Ovary (tissue), 3 donors: ENCODE measurements around the gene UROD.

ENCODE experiments used
- EP300 ChIP-seq: sonication (generic); formaldehyde crosslinking; IDR thresholded peaks from one replicate; pipeline ENCODE4 v1.6.1; 2017; ENCODE audit warnings: antibody characterized with exemption
- TF ChIP-seq, protein P1 (sequence below), 3 donors: fragments of 450-650 bp in 2 of 3; fragments of 200-600 bp in 1 of 3; IDR thresholded peaks; one replicate each; pipeline versions ENCODE4 v1.5.1 to v1.8.0; 2016 to 2022; ENCODE audit warnings: antibody characterized with exemption in 3 of 3, mild to moderate bottlenecking in 1 of 3
- donor health status: DM: no; HTN: no; CAD: no.

- TF ChIP-seq, protein P1, sequence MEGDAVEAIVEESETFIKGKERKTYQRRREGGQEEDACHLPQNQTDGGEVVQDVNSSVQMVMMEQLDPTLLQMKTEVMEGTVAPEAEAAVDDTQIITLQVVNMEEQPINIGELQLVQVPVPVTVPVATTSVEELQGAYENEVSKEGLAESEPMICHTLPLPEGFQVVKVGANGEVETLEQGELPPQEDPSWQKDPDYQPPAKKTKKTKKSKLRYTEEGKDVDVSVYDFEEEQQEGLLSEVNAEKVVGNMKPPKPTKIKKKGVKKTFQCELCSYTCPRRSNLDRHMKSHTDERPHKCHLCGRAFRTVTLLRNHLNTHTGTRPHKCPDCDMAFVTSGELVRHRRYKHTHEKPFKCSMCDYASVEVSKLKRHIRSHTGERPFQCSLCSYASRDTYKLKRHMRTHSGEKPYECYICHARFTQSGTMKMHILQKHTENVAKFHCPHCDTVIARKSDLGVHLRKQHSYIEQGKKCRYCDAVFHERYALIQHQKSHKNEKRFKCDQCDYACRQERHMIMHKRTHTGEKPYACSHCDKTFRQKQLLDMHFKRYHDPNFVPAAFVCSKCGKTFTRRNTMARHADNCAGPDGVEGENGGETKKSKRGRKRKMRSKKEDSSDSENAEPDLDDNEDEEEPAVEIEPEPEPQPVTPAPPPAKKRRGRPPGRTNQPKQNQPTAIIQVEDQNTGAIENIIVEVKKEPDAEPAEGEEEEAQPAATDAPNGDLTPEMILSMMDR (IDR thresholded peaks at IDR 0.05) = no peak
- no peak for TF ChIP-seq EP300
Observed at GRCh38 chr1:45038240-45038639, 26.2 kb downstream of the UROD start.
